Measurements from ENCODE around the gene MEF2D.

DNA sequence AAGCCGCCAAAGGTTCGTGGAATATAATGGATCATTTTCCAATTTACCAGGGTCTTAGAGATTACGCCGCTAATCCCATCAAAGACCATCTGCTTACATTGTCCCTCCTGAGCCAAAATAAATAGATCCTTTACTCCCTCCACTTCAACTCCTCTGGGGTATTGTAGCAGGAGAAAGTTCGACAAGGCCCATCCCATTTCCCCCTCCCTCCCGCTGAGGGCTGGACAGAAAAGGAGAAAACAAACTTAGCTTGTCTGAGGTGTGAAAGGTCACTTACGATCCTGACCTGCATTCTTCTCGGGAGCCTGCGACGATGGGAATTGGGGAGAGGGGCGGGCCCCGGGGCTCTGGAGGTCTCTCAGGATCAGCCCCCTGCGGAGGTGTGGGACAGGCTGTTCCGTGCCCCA is 60.8 kb downstream of the MEF2D start:
- no peak for TF ChIP-seq YY1 (IDR thresholded peaks at IDR 0.05; ENCODE audit: low read depth)
- no peak for TF ChIP-seq TCF12 (IDR thresholded peaks at IDR 0.05; ENCODE audit: low read depth)
- no peak for TF ChIP-seq EGR1 (IDR thresholded peaks at IDR 0.05)
- no peak for TF ChIP-seq RAD21 (IDR thresholded peaks at IDR 0.05; ENCODE audit: low read depth)
- TF ChIP-seq CEBPB (IDR thresholded peaks at IDR 0.05) = no peak
- TF ChIP-seq, protein P1, sequence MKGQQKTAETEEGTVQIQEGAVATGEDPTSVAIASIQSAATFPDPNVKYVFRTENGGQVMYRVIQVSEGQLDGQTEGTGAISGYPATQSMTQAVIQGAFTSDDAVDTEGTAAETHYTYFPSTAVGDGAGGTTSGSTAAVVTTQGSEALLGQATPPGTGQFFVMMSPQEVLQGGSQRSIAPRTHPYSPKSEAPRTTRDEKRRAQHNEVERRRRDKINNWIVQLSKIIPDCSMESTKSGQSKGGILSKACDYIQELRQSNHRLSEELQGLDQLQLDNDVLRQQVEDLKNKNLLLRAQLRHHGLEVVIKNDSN (IDR thresholded peaks at IDR 0.05) = no peak
- no peak for TF ChIP-seq EP300 (IDR thresholded peaks at IDR 0.05; ENCODE audit: borderline replicate concordance)
- no peak for TF ChIP-seq TAF1 (IDR thresholded peaks at IDR 0.05; ENCODE audit: low read depth)
- TF ChIP-seq FOXM1 (IDR thresholded peaks at IDR 0.05; ENCODE audit: borderline replicate concordance, low read depth) = no peak
